Measurements from ENCODE around the gene SOX6.

The SOX6 gene

GRCh38 chr11:16136792-16137390 is 219.5 kb downstream of the SOX6 start:
- DNase-seq: no peak

GRCh38 chr11:16133867-16134266 is 222.5 kb downstream of the SOX6 start:
- no peak for DNase-seq

DNA sequence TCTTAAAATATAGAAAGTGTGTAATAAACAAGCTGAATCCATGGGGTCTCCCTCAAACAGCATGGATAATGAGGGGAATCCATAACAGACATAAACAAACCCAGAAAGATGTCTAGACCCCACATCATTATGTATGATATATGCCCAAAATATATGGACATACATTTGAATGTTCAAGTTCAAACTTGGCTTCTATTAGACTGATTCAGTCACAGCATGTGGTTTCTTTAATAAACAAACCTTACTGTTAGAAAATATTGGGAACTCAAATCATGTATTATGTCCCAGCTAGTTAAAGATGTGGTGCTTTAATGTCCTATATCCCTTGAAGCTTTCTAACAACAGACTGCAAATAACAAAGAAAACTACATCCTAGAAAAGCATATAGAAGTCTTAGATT is 228.6 kb downstream of the SOX6 start:
- no peak for DNase-seq

DNA sequence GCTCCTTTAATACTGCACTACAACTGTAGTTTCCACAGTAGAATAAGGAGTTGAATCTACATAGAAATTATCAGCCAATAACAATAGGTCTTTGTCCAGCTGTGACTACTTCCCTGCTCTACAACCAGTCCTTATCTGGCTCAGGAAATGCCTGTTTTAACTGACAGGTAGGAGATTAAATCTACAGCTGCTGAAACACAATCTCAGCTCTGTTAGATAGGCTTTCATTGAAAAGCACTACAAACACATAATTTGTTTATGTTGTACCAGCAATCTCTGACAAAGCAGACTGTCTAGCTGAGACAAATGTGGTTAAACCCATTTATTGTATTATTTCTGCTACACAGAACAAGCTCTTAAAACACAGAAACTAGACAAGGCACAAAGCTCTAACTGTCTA is 230.0 kb downstream of the SOX6 start:
- DNase-seq: no peak

DNA sequence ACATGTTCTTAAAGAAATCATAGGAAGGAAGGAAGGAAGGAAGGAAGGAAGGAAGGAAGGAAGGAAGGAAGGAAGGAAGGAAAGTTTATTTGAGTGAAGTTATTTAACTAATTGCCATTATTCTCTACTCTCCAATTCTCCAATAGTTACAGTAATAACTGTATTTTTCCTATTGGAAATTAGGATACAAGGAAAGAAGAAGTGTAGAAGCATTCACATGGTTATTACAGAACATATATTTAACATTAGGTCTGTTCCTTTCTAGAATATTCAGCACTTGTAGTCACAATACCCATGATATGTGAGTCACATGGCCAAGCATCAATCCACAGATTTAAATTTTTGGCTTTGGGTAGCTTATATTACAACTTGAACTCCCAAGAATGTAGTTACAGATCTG is 230.6 kb downstream of the SOX6 start:
- DNase-seq: no peak

GRCh38 chr11:16124390-16124789 is 232.0 kb downstream of the SOX6 start:
- DNase-seq: no peak

- no peak for DNase-seq
These were observed 234.5 kb downstream of the SOX6 start for GRCh38 chr11:16121853-16122252.

GRCh38 chr11:16120008-16120407 is 236.3 kb downstream of the SOX6 start:
- no peak for DNase-seq

DNA sequence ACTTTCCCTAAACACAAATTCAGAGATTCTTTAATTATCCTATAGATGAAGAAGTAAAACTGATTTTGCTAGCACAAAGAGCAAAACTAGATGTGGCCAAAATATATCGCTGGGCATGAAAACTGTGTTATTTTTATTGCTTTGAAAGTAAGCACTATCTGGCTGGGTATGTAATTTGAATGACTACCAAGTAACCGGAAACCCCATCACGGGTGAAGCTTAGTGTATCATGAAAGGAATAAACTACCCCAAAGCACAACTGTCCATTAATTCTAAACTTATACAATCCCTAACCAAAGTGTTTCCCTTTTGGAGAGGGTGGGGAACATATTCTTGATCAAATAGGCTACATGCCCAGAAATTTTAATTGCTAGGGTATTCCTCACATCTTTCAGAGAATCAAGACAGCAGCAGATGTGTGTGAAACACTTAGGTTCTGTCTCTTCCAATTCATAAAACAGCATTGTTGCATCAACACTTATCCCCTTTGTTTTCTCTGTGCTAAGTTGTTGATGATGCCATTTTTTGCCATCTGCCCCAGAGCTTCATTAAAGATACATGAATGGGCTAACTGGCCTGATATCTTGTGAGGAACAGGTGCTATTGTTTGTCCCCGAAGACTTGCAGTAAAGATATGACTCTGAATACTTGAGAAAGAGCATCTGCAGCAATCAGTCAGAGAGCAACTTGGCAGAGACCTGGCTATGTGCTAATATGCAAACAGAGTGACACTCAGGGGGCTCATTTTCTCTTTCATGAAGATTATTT is 238.2 kb downstream of the SOX6 start:
- DNase-seq: no peak

DNA sequence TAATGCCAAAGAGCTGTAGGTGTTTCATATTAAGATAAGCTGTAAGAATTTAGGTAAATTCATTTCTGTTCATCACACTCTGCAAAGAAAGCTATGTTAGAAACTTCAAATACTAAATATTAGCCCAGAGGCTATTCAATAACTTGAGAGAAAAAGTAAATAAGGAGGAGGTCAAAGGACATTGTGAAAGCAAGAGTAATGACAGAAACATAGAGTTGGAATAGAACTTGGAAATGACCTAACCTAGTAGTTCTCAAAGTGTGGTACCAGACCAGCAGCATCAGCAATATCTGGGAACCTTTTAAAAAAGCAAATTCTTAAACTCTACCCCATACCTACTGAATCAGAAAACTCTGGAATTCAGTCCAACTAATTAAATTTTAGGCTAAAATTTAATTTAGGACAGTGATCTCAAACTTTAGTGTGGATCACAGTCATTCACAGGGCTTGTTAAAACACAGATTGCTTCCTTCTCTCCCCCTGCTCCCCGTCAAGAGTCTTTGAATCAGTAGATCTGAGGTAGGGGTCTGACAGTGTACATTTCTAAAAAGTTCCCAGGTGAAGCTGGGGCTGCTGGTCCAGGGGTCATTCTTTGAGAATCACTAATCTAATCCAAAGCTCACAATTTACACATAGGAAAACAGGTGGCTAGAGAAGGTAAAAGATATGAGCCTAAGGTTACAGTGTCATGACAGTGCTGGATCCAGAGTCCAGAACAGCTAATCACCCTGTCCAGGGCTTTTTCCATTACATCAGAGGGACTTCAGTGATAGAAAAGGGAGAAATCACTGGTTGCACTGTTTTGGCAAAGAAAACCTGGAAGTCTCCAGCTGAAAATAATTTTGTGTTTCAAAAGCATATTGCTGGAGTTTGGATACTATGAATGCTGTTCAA is 241.1 kb downstream of the SOX6 start:
- no peak for DNase-seq

DNA sequence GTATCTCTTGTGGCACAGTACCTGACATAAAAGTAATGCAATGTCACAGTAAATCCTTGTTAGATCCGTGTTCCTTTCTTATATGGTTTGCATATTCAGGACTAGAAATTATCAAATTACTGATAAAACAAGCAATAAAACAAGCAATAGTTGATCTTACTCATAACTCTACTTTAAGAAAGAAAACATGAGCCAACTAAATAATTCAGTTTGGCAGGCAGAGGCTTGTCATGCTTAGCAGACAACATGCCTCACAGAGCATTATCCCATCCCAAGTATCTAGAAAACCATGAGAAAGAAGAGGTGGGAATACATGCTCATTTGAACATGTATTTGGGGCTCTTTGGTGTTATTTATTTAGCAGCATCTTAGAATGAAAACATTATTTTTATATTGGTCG is 241.9 kb downstream of the SOX6 start:
- no peak for DNase-seq

- DNase-seq: no peak
These were observed 244.7 kb downstream of the SOX6 start for GRCh38 chr11:16111690-16112089.

DNA sequence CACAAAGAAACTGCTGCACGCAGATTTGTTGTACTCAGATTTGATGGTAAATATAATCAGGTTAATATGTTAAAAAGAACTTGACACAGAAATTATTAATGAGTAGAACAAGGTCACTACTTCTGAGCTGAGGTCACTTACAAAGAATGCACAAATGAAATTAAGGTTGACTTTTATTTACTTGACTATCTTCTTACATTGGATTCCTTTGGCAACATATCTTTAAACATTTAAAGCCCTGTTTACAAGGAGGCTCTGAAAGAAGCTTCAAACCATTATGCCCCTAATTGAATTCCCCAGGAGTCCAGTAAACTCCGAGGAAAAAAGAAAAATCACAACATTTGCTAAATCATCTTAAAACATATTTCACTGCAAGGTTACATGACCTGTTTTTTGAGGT is 245.5 kb downstream of the SOX6 start:
- no peak for DNase-seq

GRCh38 chr11:16099343-16099900 is 256.9 kb downstream of the SOX6 start:
- DNase-seq: no peak

DNA sequence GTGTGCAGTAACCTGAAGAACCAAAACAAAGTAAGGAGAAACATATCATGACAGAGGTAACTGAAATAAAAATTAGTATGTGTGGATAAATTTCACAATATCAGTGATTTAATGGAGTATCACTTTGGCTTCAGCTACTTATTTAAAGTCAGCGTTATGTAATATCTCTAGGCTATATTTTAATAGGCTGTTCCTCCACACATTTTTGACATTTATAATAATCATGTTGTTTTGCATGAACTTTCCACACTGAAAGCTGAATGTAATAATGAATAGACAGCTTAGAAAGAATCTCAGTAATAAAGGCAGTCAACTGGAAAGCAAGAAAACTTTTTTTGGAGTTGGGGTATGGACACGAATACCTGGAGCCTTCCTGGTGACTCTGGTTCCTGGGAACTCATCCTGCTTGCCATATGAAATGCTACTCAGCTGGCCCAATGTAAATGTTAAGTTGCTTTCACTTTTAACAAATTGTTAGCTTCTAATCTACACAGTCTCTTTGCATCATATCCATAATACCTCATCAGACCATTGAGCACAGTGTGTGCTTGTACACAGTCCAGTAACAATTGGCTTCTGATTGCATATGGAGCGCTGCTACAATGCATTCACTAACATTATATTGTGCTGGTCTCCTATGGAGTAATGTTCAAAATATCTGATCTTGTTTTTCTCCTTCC is 257.7 kb downstream of the SOX6 start:
- no peak for DNase-seq

GRCh38 chr11:16097543-16097942 is 258.8 kb downstream of the SOX6 start:
- DNase-seq: no peak

- DNase-seq: no peak
These were observed 260.0 kb downstream of the SOX6 start for GRCh38 chr11:16096336-16096735.

GRCh38 chr11:16095756-16096155 is 260.6 kb downstream of the SOX6 start:
- DNase-seq: no peak

GRCh38 chr11:16093889-16094653 is 262.3 kb downstream of the SOX6 start:
- DNase-seq: no peak

GRCh38 chr11:16091862-16092261 is 264.5 kb downstream of the SOX6 start:
- no peak for DNase-seq

GRCh38 chr11:16089481-16089880 is 266.9 kb downstream of the SOX6 start:
- DNase-seq: no peak

DNA sequence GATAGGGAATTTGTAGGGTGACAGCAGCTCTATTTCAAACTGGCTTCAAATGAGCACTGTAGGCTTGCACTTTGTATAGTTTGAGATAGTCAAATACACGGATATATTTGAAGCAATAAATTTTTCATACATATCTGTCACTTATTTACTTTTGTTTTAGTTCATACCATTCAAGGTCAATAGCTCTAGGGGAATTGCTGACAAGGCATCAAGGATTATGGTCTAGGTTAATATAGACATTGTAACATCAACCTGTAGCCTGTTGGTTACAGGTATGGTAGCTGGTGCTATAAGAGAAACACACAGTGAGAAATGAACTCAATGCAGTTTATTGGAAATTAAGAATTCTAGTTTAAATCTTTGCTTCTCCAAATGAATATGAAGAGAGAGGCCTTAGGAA is 267.6 kb downstream of the SOX6 start:
- no peak for DNase-seq

Measured in activated T-cell treated with anti-CD3 and anti-CD28 coated beads, Interleukin-2, amount 50 U/mL, for 48 hours (primary cell).